ENCODE measurements around the gene KIF6. TPM values are rescaled to one million over a fixed set of nuclear protein-coding genes. Genes with fewer than 3 reads are reported as not detected.

Gene KIF6
- total RNA-seq, 2 experiments from 2014 or later, result not detected

- Mint-ChIP-seq H3K36me3 (ENCODE audit: low read depth) (no peaks in the 10 kb centered on the region), H3K9me3 (no peaks in the 10 kb centered on the region), H3K4me1 (no peaks in the 10 kb centered on the region), H3K27me3 (no peaks in the 10 kb centered on the region), H3K4me3 (no peak overlapping the region), H3K27ac (no peak overlapping the region)
- no peak for DNase-seq
- CTCF ChIA-PET, result no interaction called here
- POLR2A ChIA-PET, result no interaction called here
Observed at GRCh38 chr6:39666706-39667489, 58.3 kb downstream of the KIF6 start.

DNA sequence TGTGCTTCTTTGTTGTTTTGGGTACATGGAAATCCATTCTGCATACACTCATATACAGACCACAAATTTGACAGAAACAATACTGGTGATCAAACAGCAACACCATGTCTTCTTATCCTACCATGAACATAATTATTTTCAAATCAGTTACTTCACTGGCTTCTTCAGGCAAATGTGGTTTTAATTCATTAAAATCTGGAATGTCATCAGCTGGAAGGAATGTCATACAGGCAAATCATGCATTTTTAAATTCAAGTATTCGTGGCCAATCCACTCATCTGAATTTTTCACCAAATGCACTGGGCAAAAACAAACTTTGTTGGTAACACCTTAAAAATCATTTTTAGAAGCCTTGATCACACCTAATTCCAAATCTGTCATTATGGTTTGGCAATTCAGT, 59.3 kb downstream of the KIF6 start:
- no peaks in the 10 kb centered on the region for H3K36me3 Mint-ChIP-seq (ENCODE audit: low read depth)
- no peak overlapping the region for H3K27ac Mint-ChIP-seq
- H3K9me3 Mint-ChIP-seq, result no peaks in the 10 kb centered on the region
- H3K4me1 Mint-ChIP-seq, result no peaks in the 10 kb centered on the region
- H3K4me3 Mint-ChIP-seq, result no peak overlapping the region
- POLR2A ChIA-PET, result no interaction called here
- CTCF ChIA-PET, result no interaction called here
- no peak for DNase-seq
- no peaks in the 10 kb centered on the region for H3K27me3 Mint-ChIP-seq

DNA sequence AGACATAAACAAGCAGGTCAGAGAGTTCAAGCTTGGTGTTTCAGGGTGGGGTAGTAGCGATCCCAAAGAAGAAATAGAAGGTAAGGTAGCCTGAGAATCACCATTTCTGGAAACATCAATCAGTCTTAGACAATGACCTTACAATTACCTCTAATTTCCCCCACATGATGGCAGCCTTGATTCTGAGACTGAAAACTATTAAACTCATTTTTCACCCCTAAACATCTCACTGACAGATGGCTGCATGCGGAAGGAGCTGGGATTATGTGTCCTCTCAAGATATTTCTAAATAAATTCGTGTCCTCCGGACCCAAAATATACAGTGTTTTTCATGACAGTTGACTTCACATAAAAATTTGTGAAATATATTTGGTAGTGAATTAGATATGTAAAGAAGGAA, 61.0 kb downstream of the KIF6 start:
- Mint-ChIP-seq H3K4me1 (no peaks in the 10 kb centered on the region), H3K9me3 (no peaks in the 10 kb centered on the region), H3K36me3 (ENCODE audit: low read depth) (no peaks in the 10 kb centered on the region), H3K27ac (no peak overlapping the region), H3K4me3 (no peak overlapping the region), H3K27me3 (no peaks in the 10 kb centered on the region)
- ChIA-PET CTCF (no interaction called here), POLR2A (no interaction called here)
- no peak for DNase-seq

DNA sequence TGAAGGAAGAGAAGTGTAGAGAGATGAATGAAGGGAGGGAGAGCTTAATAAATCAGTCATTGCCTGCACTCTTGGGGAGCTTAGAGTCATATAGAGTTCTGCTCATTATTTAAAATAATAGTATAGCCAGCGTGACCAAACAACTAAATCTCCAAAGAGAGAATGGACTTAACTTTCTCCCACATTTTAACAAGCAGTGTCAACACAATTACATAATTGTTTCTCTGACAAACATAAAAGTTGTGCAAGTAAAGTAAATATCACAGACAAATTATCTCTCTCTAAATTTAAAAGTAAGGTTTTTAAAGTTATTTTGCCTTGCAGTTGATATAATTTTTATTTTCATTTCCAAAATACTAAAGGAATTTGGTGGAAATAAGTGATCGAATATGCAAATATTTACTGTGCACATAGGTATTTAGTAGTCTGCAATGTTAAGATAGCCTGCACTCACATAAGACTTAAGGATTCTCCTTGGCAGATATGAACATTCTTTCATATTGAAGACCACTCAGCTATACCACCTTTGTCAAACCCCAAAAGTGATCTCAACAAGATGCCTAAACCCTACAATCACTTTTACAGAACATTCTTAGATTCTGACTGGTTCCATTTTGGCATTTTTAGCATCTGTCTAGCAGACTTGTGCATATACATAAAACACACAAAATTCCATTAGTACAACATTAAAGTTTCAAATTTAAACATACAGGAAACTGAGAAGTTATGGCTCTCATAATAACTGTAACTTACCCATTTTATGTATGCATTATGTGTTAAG, 67.7 kb downstream of the KIF6 start:
- H3K27me3 Mint-ChIP-seq, result no peaks in the 10 kb centered on the region
- CTCF ChIA-PET, result no interaction called here

GRCh38 chr6:39654121-39654520, 71.1 kb downstream of the KIF6 start:
- POLR2A ChIA-PET, result no interaction called here
- peaks cover 3% of the 10 kb centered on the region for H3K27me3 Mint-ChIP-seq
- no peak overlapping the region for H3K4me3 Mint-ChIP-seq
- no peak overlapping the region for H3K27ac Mint-ChIP-seq
- no peak for DNase-seq
- H3K36me3 Mint-ChIP-seq (ENCODE audit: low read depth), result no peaks in the 10 kb centered on the region
- H3K9me3 Mint-ChIP-seq, result no peaks in the 10 kb centered on the region
- no peaks in the 10 kb centered on the region for H3K4me1 Mint-ChIP-seq
- CTCF ChIA-PET, result no interaction called here

More for the DNA sequence above, 67.7 kb downstream of the KIF6 start:
- Mint-ChIP-seq H3K4me3 (no peak overlapping the region), H3K27ac (no peak overlapping the region), H3K9me3 (no peaks in the 10 kb centered on the region), H3K36me3 (ENCODE audit: low read depth) (no peaks in the 10 kb centered on the region), H3K4me1 (no peaks in the 10 kb centered on the region)
- DNase-seq, result no peak
- POLR2A ChIA-PET, result no interaction called here

GRCh38 chr6:39653612-39654011, 71.6 kb downstream of the KIF6 start:
- Mint-ChIP-seq H3K9me3 (no peaks in the 10 kb centered on the region), H3K4me3 (no peak overlapping the region)

GRCh38 chr6:39649996-39650395, 75.2 kb downstream of the KIF6 start:
- H3K9me3 Mint-ChIP-seq, result no peaks in the 10 kb centered on the region
- H3K27ac Mint-ChIP-seq, result no peak overlapping the region
- no peak for DNase-seq
- H3K36me3 Mint-ChIP-seq (ENCODE audit: low read depth), result no peaks in the 10 kb centered on the region
- POLR2A ChIA-PET, result no interaction called here
- CTCF ChIA-PET, result no interaction called here
- H3K27me3 Mint-ChIP-seq, result peaks cover 4% of the 10 kb centered on the region
- H3K4me1 Mint-ChIP-seq, result no peaks in the 10 kb centered on the region
- H3K4me3 Mint-ChIP-seq, result no peak overlapping the region

More at GRCh38 chr6:39653612-39654011, 71.6 kb downstream of the KIF6 start:
- no peak for DNase-seq
- Mint-ChIP-seq H3K36me3 (ENCODE audit: low read depth) (no peaks in the 10 kb centered on the region), H3K27me3 (peaks cover 3% of the 10 kb centered on the region), H3K4me1 (no peaks in the 10 kb centered on the region), H3K27ac (no peak overlapping the region)
- CTCF ChIA-PET, result no interaction called here
- POLR2A ChIA-PET, result no interaction called here

DNA sequence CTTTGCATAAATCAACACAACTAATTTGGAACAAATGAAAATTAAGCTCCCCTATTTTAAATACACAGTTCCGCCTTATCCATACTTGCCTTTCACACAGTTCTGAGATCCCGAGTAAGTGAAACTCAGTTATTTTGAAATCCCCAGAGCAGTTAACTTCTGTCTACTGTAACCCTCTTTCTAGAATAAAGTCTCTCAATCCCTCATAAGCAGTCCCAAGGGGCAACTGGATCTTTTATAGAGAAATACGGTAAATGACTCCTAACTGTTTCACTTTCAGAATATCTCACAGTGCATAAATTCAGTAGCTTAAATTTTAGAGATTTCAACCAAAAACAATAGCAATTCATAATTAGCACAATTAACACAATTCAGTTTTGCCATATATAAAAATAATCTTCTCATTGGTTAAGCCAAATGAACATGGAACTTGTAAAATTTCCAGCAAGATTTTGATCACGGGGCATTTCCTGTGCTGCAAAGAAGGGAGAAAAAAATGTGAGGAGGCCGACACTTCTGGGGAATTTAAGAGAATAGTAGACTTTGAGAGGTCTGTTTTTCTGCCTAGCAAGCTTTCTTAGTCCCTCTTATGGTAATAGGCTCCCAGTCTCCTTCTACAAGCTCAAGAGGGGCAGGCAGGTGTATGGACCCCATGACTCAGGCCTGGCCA, 78.3 kb downstream of the KIF6 start:
- H3K4me3 Mint-ChIP-seq, result no peak overlapping the region
- ChIA-PET CTCF (no interaction called here), POLR2A (no interaction called here)
- no peaks in the 10 kb centered on the region for H3K4me1 Mint-ChIP-seq
- H3K36me3 Mint-ChIP-seq (ENCODE audit: low read depth), result no peaks in the 10 kb centered on the region
- H3K27me3 Mint-ChIP-seq, result peaks cover 4% of the 10 kb centered on the region
- no peaks in the 10 kb centered on the region for H3K9me3 Mint-ChIP-seq
- no peak for DNase-seq
- no peak overlapping the region for H3K27ac Mint-ChIP-seq

DNA sequence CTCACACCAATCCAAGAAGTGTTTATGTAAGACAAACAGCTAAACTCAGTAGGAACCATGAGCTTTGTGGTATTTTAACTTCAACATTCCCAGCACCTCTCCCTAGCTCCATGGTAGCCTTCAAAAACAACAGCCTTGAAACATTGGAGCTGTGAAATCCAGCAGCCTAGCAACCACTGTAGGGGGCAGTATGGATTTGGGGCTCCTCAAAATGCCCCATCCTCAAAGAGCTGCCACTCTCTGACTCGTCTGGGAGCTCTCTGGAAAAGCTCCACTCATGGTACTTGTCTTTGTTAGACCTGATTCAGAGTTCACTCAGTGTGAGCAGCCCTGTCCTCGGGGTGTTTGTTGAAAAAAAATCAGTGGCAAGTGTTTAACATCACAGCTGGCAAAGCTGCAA, 82.9 kb downstream of the KIF6 start:
- Mint-ChIP-seq H3K4me3 (no peak overlapping the region), H3K4me1 (no peaks in the 10 kb centered on the region), H3K27ac (no peak overlapping the region), H3K36me3 (ENCODE audit: low read depth) (no peaks in the 10 kb centered on the region), H3K9me3 (no peaks in the 10 kb centered on the region), H3K27me3 (no peaks in the 10 kb centered on the region)
- ChIA-PET CTCF (no interaction called here), POLR2A (no interaction called here)
- no peak for DNase-seq

GRCh38 chr6:39638126-39638822, 86.9 kb downstream of the KIF6 start:
- Mint-ChIP-seq H3K27me3 (peaks cover 2% of the 10 kb centered on the region), H3K27ac (no peak overlapping the region), H3K9me3 (no peaks in the 10 kb centered on the region), H3K36me3 (ENCODE audit: low read depth) (no peaks in the 10 kb centered on the region), H3K4me1 (no peaks in the 10 kb centered on the region), H3K4me3 (no peak overlapping the region)
- CTCF ChIA-PET, result no interaction called here
- POLR2A ChIA-PET, result no interaction called here
- DNase-seq, result no peak

DNA sequence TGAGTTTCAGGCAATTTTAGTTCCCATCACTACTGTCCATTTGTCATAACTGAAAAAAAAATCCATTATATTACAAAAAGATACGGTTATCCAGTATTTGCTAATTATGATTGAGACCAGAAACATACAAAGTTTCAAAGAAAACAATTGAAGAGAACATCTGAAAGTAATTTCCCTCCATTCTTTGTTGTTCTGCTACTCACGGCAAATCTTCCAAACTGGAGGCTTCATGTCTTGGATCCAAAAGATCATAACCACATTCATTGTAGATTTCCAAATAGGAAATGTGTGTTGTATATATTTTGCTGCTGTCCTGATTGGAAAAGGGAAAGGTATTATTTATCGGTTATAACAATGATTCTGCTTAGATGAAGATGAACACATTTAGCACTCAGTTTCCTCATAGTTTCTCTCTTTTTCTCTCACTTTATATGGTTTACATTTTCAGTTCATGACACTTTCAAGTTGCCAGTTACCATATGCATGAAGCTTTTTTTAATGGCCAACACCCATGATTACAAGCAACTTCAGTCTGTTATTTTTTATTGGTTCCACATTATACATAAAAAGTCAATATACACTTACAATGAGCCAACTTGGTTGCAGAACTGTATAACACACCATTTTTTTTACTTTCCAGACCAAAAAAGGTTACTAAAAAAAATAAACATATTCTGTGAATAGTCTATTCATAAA, 90.4 kb downstream of the KIF6 start:
- Mint-ChIP-seq H3K4me1 (no peaks in the 10 kb centered on the region), H3K27me3 (peaks cover 2% of the 10 kb centered on the region), H3K27ac (no peak overlapping the region), H3K9me3 (no peaks in the 10 kb centered on the region), H3K36me3 (ENCODE audit: low read depth) (no peaks in the 10 kb centered on the region), H3K4me3 (no peak overlapping the region)
- POLR2A ChIA-PET, result no interaction called here
- CTCF ChIA-PET, result no interaction called here
- no peak for DNase-seq

DNA sequence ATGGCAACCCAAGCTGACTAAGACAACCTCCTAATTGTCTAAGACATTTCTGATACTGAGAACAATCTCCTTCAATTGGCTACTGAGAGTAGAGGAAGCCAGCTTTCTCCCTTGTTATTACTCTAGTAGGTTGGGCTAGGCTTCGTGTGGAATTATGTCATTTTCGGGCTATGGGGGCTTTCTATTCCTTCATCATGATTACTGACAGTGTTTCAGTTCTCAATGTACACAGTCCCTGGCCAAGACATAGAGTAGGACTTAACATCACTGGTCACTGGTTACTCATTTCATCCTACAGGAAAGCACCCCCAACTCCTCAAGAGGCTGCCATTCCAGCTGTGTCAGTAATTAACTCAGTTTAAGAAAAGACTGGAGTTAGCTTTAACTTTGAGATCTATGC, 100.0 kb downstream of the KIF6 start:
- no peak overlapping the region for H3K4me3 Mint-ChIP-seq
- no peak for DNase-seq
- H3K27me3 Mint-ChIP-seq, result peaks cover 3% of the 10 kb centered on the region
- no peaks in the 10 kb centered on the region for H3K9me3 Mint-ChIP-seq
- no peak overlapping the region for H3K27ac Mint-ChIP-seq
- ChIA-PET POLR2A (no interaction called here), CTCF (no interaction called here)
- no peaks in the 10 kb centered on the region for H3K36me3 Mint-ChIP-seq (ENCODE audit: low read depth)
- H3K4me1 Mint-ChIP-seq, result no peaks in the 10 kb centered on the region

- Mint-ChIP-seq H3K27me3 (peaks cover 1% of the 10 kb centered on the region), H3K9me3 (no peaks in the 10 kb centered on the region), H3K27ac (no peak overlapping the region), H3K4me1 (no peaks in the 10 kb centered on the region), H3K4me3 (no peak overlapping the region), H3K36me3 (ENCODE audit: low read depth) (no peaks in the 10 kb centered on the region)
- no peak for DNase-seq
- ChIA-PET CTCF (no interaction called here), POLR2A (no interaction called here)
Observed at GRCh38 chr6:39623750-39624149, 101.5 kb downstream of the KIF6 start.

Measured in activated CD4-positive, alpha-beta memory T cell treated with anti-CD3 and anti-CD28 coated beads, Interleukin-2, amount 10 ng/mL, durations not matched to agents 7 days and 5 days (primary cell).